ENCODE data around the gene EDAR.

EDAR gene

GRCh38 chr2:108870069-108870644 lies 118.9 kb downstream of the EDAR start:
- DNase-seq = no peak

- no peak for DNase-seq
Observed at GRCh38 chr2:108869542-108869941, 119.5 kb downstream of the EDAR start.

- no peak for DNase-seq
Observed at GRCh38 chr2:108868911-108869310, 120.1 kb downstream of the EDAR start.

GRCh38 chr2:108866041-108866440 lies 123.0 kb downstream of the EDAR start:
- DNase-seq = no peak

GRCh38 chr2:108858894-108859293 lies 130.1 kb downstream of the EDAR start:
- no peak for DNase-seq

- DNase-seq = no peak
Observed at GRCh38 chr2:108855194-108855593, 133.8 kb downstream of the EDAR start.

- no peak for DNase-seq
Observed at GRCh38 chr2:108854484-108854883, 134.5 kb downstream of the EDAR start.

GRCh38 chr2:108853421-108853820 lies 135.6 kb downstream of the EDAR start:
- DNase-seq = no peak

GRCh38 chr2:108852375-108852774 lies 136.6 kb downstream of the EDAR start:
- DNase-seq = no peak

GRCh38 chr2:108847000-108847399 lies 142.0 kb downstream of the EDAR start:
- DNase-seq = no peak

- no peak for DNase-seq
Observed at GRCh38 chr2:108845923-108846322, 143.1 kb downstream of the EDAR start.
